B cell (primary cell): Measurements from ENCODE around the gene DCHS2. TPM values are rescaled to one million over a fixed set of nuclear protein-coding genes. Genes with fewer than 3 reads are reported as not detected.
A peak's percentile ranks its signal among the peaks of the same experiment; 100 is the strongest.

Source experiments
- ATAC-seq: fragments of 200-7000 bp; cut with Tn5 transposase; one replicate; pipeline ENCODE4 v1.10.0; 2021; ENCODE audit warnings: low read depth, mild to moderate bottlenecking, moderate number of reproducible peaks, moderate library complexity
- CTCF ChIA-PET: fragments of 350-600 bp; sonication (Branson Sonifier 250); formaldehyde crosslinking; loops from one replicate; lab custom pipeline; 2021; ENCODE audit warnings: antibody characterized with exemption, inconsistent platforms; lab: Charles Lee
- POLR2A ChIA-PET: fragments of 350-600 bp; sonication (Branson Sonifier 250); formaldehyde crosslinking; loops from one replicate; lab custom pipeline; 2021; ENCODE audit warnings: antibody characterized with exemption; lab: Charles Lee
- DNase-seq: peaks from one replicate; pipeline ENCODE4 v3.0.0; 2013
- H2AFZ ChIP-seq: 2 replicates; pipeline ENCODE4 v1.6.1; 2012; ENCODE audit warnings: mild to moderate bottlenecking, low read depth, low read length; ENCODE audit not compliant: insufficient read depth, poor library complexity, severe bottlenecking
- H3K27ac ChIP-seq, 2 donors: 1 replicate in 1 of 2; 2 replicates in 1 of 2; pipeline ENCODE4 v1.5.1; 2012 to 2013; ENCODE audit warnings: low read length in 2 of 2, mild to moderate bottlenecking in 2 of 2, moderate library complexity in 1 of 2
- H3K27me3 ChIP-seq, 4 experiments: fragments of 200-600 bp in 1 of 4; sonication (generic) in 1 of 4; replicated peaks in 1 of 4; 1 replicate in 2 of 4; 2 replicates in 2 of 4; pipeline versions ENCODE4 v1.6.1 to v1.7.0; 2013 to 2016; ENCODE audit warnings: low read length in 3 of 4, mild to moderate bottlenecking in 2 of 4, mixed read lengths in 1 of 4, moderate library complexity in 1 of 4; ENCODE audit not compliant: insufficient read depth in 4 of 4, control insufficient read depth in 3 of 4; ENCODE audit errors: control extremely low read depth in 1 of 4
- H3K36me3 ChIP-seq, 2 experiments: replicated peaks in 1 of 2; 1 replicate in 1 of 2; 2 replicates in 1 of 2; pipeline versions ENCODE4 v1.6.1 to v1.7.1; 2013; ENCODE audit warnings: low read length in 1 of 2; ENCODE audit not compliant: insufficient read depth in 2 of 2, control insufficient read depth in 1 of 2; ENCODE audit errors: control extremely low read depth in 1 of 2, extremely low read depth in 1 of 2
- H3K4me1 ChIP-seq, 2 donors: fragments of 200-600 bp in 1 of 2; sonication (generic) in 1 of 2; 1 replicate in 1 of 2; 2 replicates in 1 of 2; pipeline versions ENCODE4 v1.5.1 to v1.6.1; 2013 to 2017; ENCODE audit warnings: low read length in 2 of 2; ENCODE audit not compliant: control insufficient read depth in 2 of 2, insufficient read depth in 2 of 2
- H3K4me2 ChIP-seq: replicated peaks from 2 replicates; pipeline ENCODE3; 2012; ENCODE audit warnings: mild to moderate bottlenecking, low read depth, low read length; ENCODE audit not compliant: poor library complexity, severe bottlenecking
- H3K4me3 ChIP-seq, 5 experiments: fragments of 200-600 bp in 1 of 5; sonication (generic) in 1 of 5; 1 replicate in 3 of 5; 2 replicates in 2 of 5; pipeline versions ENCODE4 v1.5.1 to v1.7.0; 2011 to 2016; ENCODE audit warnings: low read length in 4 of 5, mild to moderate bottlenecking in 4 of 5, low read depth in 2 of 5, control low read depth in 1 of 5, moderate library complexity in 1 of 5; ENCODE audit not compliant: insufficient read depth in 1 of 5; ENCODE audit errors: control extremely low read depth in 1 of 5, extremely low read depth in 1 of 5
- H3K79me2 ChIP-seq: fragments of 200-600 bp; sonication (generic); one replicate; pipeline ENCODE4 v1.6.0; 2016; ENCODE audit warnings: low read length; ENCODE audit not compliant: control insufficient read depth, insufficient read depth
- H3K9ac ChIP-seq: fragments of 200-600 bp; sonication (generic); 2 replicates; pipeline ENCODE4 v1.6.1; 2017; ENCODE audit warnings: mild to moderate bottlenecking, low read length, moderate library complexity
- H3K9me3 ChIP-seq, 3 donors: one replicate each; pipeline versions ENCODE4 v1.6.1 to v1.7.1; 2013; ENCODE audit warnings: low read length in 2 of 3; ENCODE audit not compliant: control insufficient read depth in 2 of 3, insufficient read depth in 1 of 3; ENCODE audit errors: control extremely low read depth in 1 of 3
- H4K20me1 ChIP-seq: 2 replicates; pipeline ENCODE4 v1.6.0; 2012; ENCODE audit warnings: mild to moderate bottlenecking, low read length; ENCODE audit not compliant: insufficient read depth, control insufficient read depth, poor library complexity, severe bottlenecking
- H3K27ac Mint-ChIP-seq: one replicate; pipeline ENCODE4 v1.8.0; 2021; ENCODE audit warnings: mixed read lengths
- H3K27me3 Mint-ChIP-seq: one replicate; pipeline ENCODE4 v1.8.0; 2021; ENCODE audit warnings: mixed read lengths
- H3K4me1 Mint-ChIP-seq: one replicate; pipeline ENCODE4 v1.8.0; 2021; ENCODE audit warnings: mixed read lengths
- H3K4me3 Mint-ChIP-seq: one replicate; pipeline ENCODE4 v1.8.0; 2021; ENCODE audit warnings: mixed read lengths
- H3K9me3 Mint-ChIP-seq: one replicate; pipeline ENCODE4 v1.8.0; 2022; ENCODE audit warnings: mixed read lengths; ENCODE audit not compliant: insufficient read depth
- EZH2 ChIP-seq: IDR thresholded peaks from 2 replicates; pipeline ENCODE4 v1.6.1; 2012; ENCODE audit warnings: borderline replicate concordance, low read depth, mild to moderate bottlenecking, moderate library complexity, low read length; ENCODE audit not compliant: insufficient read depth, poor library complexity, severe bottlenecking
- WGBS: methylation state at CpG from one replicate; pipeline ENCODE4 v1.1.5; 2013; ENCODE audit warnings: missing lambda C conversion rate; ENCODE audit not compliant: insufficient coverage; 5-methylcytosine and 5-hydroxymethylcytosine counted together
- intact Hi-C: fragments of 100-400 bp; cut with micrococcal nuclease; formaldehyde crosslinking; loops from one replicate; pipeline ENCODE4 v1.10.0; 2022
- polyA plus RNA-seq: library from polyadenylated mRNA; depleted of rRNA; stranded (reverse); fragments of >200 nt; gene quantifications from 2 replicates; pipeline ENCODE4 v1.2.3, GENCODE V29; 2012
- total RNA-seq, 2 donors: library from RNA; stranded (reverse); fragments of 120-200 nt in 1 of 2; gene quantifications; 1 replicate in 1 of 2; 2 replicates in 1 of 2; pipeline versions ENCODE4 v1.2.3 to v1.2.4, GENCODE V29; 2013 to 2022
- TF ChIP-seq, protein P1 (sequence below): fragments of 200-600 bp; IDR thresholded peaks from one replicate; pipeline ENCODE4 v1.8.0; 2022; ENCODE audit warnings: antibody characterized with exemption, mild to moderate bottlenecking

The DCHS2 gene
- total and polyA plus RNA-seq, 2 donors (not counting 1 experiment from before 2014, with no cell fraction given) = 0.02 to 0.06 TPM

DNA sequence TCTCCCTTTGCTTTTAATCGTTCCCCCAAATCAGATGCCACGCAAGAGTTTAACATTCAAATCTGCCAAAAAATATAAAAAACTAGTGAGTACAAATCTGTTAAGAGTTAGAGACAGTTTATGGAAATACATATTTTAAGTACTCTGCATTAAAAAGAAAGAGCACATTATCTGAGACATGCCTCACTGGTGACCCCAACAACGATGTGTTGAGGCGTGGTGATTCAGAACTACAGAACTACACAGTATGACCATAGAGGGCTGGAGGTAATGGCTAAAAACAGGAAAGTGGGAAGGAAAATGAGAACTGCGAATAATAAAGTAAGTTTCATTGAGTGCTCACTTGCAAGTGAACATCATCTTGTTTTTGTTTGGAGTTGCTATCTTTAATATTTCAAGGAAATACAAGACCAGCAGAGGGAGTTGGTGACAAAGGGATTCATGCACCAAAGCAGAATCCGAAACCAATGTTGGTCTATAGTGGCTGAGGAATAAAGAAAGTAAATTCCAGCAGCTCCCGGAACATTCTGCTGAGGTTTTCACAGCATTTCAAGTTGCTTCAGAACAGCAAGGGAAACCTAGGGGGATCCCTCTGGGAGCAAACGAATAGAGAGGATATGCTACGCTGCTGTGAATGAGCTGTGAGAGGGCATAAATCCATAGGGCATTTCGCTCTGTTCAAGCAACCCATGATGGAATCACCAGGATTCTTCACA, 92.2 kb downstream of the DCHS2 start:
- H3K4me1 ChIP-seq = peaks cover 13 to 17% of the 10 kb centered on the region in 2 donors
- Mint-ChIP-seq H3K4me1 (peaks cover 16% of the 10 kb centered on the region), H3K27ac (no peak overlapping the region), H3K4me3 (no peak overlapping the region), H3K9me3 (peaks cover under 1% of the 10 kb centered on the region), H3K27me3 (peaks cover 14% of the 10 kb centered on the region)
- ATAC-seq (no peak), DNase-seq (peak; percentile 27)
- H3K27ac ChIP-seq = no peak overlapping the region
- H3K4me2 ChIP-seq = peak overlapping the region; percentile 21
- CTCF ChIA-PET = interaction anchor here (1.0 to 1.3 kb wide), 3 partner anchors 106 to 217 kb away, joined by 3 to 5 read pairs (median 3); no protein-coding TSS in a partner anchor
- no peaks in the 10 kb centered on the region for H3K79me2 ChIP-seq
- POLR2A ChIA-PET = no interaction called here
- intact Hi-C loops = loop anchor here (2.0 kb wide), 1 partner anchor 107 kb away; no protein-coding TSS in a partner anchor
- H3K27me3 ChIP-seq = no peaks in the 10 kb centered on the region
- peaks cover 0 to 3% (median 0%) of the 10 kb centered on the region in 3 donors for H3K9me3 ChIP-seq
- no peak for TF ChIP-seq EZH2
- TF ChIP-seq, protein P1, sequence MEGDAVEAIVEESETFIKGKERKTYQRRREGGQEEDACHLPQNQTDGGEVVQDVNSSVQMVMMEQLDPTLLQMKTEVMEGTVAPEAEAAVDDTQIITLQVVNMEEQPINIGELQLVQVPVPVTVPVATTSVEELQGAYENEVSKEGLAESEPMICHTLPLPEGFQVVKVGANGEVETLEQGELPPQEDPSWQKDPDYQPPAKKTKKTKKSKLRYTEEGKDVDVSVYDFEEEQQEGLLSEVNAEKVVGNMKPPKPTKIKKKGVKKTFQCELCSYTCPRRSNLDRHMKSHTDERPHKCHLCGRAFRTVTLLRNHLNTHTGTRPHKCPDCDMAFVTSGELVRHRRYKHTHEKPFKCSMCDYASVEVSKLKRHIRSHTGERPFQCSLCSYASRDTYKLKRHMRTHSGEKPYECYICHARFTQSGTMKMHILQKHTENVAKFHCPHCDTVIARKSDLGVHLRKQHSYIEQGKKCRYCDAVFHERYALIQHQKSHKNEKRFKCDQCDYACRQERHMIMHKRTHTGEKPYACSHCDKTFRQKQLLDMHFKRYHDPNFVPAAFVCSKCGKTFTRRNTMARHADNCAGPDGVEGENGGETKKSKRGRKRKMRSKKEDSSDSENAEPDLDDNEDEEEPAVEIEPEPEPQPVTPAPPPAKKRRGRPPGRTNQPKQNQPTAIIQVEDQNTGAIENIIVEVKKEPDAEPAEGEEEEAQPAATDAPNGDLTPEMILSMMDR = no peak
- H4K20me1 ChIP-seq = no peaks in the 10 kb centered on the region
- H3K4me3 ChIP-seq = no peak overlapping the region
- H2AFZ ChIP-seq = no peak overlapping the region
- WGBS = 76% methylated on average over 4 of the region's 10 CpGs
- H3K9ac ChIP-seq = no peak overlapping the region
- H3K36me3 ChIP-seq = no peaks in the 10 kb centered on the region

- no CpG with 5 or more reads among the region's 3 CpGs for WGBS
- no peaks in the 10 kb centered on the region for H3K4me1 ChIP-seq
- H2AFZ ChIP-seq = no peak overlapping the region
- H3K4me2 ChIP-seq = no peak overlapping the region
- H4K20me1 ChIP-seq = no peaks in the 10 kb centered on the region
- H3K9me3 Mint-ChIP-seq = no peaks in the 10 kb centered on the region
- H3K9me3 ChIP-seq = no peaks in the 10 kb centered on the region
- DNase-seq (no peak), ATAC-seq (no peak)
- no peak overlapping the region for H3K4me3 Mint-ChIP-seq
- TF ChIP-seq, protein P1 = no peak
- TF ChIP-seq EZH2 = no peak
- H3K4me3 ChIP-seq = no peak overlapping the region
- ChIA-PET CTCF (no interaction called here), POLR2A (no interaction called here)
- H3K27me3 ChIP-seq = no peaks in the 10 kb centered on the region
- H3K27ac Mint-ChIP-seq = no peak overlapping the region
- intact Hi-C loops = no loop called here
- no peak overlapping the region for H3K27ac ChIP-seq
- no peak overlapping the region for H3K9ac ChIP-seq
- no peaks in the 10 kb centered on the region for H3K36me3 ChIP-seq
- H3K27me3 Mint-ChIP-seq = peaks cover 26% of the 10 kb centered on the region
- H3K79me2 ChIP-seq = no peaks in the 10 kb centered on the region
- no peaks in the 10 kb centered on the region for H3K4me1 Mint-ChIP-seq
These were observed 101.3 kb downstream of the DCHS2 start for GRCh38 chr4:154390324-154390723.
